H1 (cell line): ENCODE data around the gene SLC12A2. TPM values are rescaled to one million over a fixed set of nuclear protein-coding genes. Genes with fewer than 3 reads are reported as not detected.

Experiments
- GABPA ChIP-seq: IDR thresholded peaks from 2 replicates; pipeline ENCODE4 v1.6.1; 2011; ENCODE audit warnings: mild to moderate bottlenecking, low read length, moderate library complexity, borderline replicate concordance; ENCODE audit not compliant: insufficient read depth
- JUN ChIP-seq: IDR thresholded peaks from 2 replicates; pipeline ENCODE4 v1.6.1; 2011; ENCODE audit warnings: low read depth, mild to moderate bottlenecking, improper control_type of control experiment, low read length
- polyA plus RNA-seq, 7 experiments: library from polyadenylated mRNA; depleted of rRNA in 3 of 7; stranded (reverse) in 5 of 7; unstranded in 2 of 7; fragments of >200 nt in 5 of 7; fragments of 200-250 nt in 2 of 7; gene quantifications; 1 replicate in 5 of 7; 2 replicates in 1 of 7; 4 replicates in 1 of 7; pipeline versions ENCODE4 v1.2.1 to v1.2.3, GENCODE V29; 2011 to 2013; ENCODE audit warnings: missing spikeins in 2 of 7, mixed read lengths in 2 of 7
- total RNA-seq: library from RNA; stranded (reverse); fragmentation: NEBNext Ultra II Directional; extraction: Animal tissue kit (Norgen Biotek cat#: 25700); gene quantifications from 2 replicates; pipeline ENCODE4 v1.2.1, GENCODE V29; 2021

The SLC12A2 gene
- total and polyA plus RNA-seq, 2 of the 8 experiments (the other 6 are each of a cell fraction or from before 2014, with no cell fraction given): 2.6 to 16.2 TPM

DNA sequence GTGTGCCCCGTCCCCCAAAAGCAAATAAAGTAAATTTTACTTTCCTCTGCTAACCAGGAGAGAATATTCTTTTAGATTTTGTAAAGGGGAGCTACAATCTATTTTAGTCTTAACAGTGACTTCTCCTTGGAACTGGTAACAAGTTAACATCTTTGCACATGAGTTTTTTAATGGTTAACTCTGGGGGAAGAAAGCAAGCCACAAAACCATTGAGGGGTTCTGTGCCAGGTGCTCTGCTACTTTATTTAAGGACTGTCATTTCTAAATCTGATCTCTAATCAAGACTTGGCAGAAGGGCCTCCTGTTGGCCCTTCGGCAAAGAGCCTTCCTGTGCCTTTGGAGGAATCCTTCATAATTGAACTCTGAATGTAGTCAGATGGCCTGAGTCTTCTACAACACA, 153.4 kb downstream of the SLC12A2 start (continued):
- TF ChIP-seq JUN (no peak), GABPA (no peak)
